HG03521 (cell line): Measurements from ENCODE around the gene TGFB1I1.
"Not testable (repeated sequence)": the region's sequence is repeated elsewhere in the genome, so short reads cannot be mapped to it uniquely, and the experiment has no call there.

ENCODE experiments used
- ATAC-seq: cut with Tn5 transposase; IDR thresholded peaks from one replicate; pipeline ENCODE4 v1.9.1; 2021; ENCODE audit warnings: mild to moderate bottlenecking, moderate library complexity; ENCODE audit not compliant: unreplicated experiment

The TGFB1I1 gene

DNA sequence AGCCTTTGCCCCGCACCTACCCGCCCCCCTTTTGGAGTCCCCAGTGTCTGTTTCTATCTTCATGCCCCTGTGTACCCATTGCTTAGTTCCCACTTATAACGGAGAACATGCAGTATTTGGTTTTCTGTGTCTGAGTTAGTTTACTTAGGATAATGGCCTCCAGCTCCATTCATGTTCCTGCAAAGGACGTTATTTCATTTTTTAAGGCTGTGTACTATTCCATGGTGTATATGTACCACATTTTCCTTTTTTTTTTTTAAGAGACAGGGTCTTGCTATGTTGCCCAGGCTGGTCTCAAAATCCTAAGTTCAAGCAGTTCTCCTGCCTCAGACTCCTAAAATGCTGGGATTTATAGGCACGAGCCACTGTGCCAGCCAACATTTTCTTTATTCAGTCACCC, 4.1 kb upstream of the TGFB1I1 start:
- no peak for ATAC-seq

DNA sequence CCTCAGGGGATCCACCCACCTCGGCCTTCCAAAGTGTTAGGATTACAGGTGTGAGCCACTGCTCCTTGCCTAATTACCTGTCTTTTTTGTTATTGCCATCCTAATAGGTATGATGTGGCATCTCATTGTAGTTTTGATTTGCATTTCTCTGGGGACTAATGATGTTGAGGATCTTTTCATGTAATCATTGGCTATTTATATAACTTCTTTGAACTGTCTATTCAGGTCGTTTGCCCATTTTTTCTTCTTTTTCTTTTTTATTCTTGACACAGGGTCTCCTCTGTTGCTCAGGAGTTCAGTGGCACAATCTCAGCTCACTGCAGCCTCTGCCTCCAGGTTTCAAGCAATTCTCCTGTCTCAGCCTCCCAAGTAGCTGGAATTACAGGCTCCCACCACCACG, 1.3 kb upstream of the TGFB1I1 start:
- ATAC-seq: no peak

DNA sequence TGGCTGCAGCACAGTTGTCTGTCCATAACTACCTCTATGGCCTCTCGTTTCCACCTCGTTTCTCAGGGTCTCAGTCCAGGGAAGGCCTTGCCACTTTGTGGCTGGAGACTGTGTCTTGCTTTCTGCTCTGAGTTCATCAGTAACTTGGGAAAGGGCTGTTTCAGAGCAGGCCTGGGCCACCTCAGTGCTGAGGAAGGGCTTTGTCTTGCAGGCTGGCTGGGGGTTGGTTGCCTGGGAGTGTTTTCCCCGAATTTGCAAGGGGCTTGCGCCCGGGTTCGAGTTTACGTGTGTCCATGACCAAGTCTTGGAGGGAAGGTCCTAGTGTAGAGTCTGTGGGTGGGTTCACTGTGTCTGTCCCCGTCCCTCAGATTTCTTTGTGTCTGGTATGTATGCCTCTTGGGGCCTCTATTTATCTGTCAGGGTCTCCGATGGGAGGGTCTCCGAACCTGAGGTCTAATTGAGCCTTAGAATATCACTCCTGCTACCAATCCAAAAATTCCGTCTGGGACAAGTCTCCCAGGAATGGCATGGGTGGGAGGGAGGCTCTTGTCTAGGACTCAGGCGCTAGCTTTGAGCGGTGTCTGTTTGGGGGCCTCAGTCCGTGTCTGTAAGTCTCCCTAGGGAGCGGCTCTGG, 594 bp upstream of the TGFB1I1 start:
- no peak for ATAC-seq

DNA sequence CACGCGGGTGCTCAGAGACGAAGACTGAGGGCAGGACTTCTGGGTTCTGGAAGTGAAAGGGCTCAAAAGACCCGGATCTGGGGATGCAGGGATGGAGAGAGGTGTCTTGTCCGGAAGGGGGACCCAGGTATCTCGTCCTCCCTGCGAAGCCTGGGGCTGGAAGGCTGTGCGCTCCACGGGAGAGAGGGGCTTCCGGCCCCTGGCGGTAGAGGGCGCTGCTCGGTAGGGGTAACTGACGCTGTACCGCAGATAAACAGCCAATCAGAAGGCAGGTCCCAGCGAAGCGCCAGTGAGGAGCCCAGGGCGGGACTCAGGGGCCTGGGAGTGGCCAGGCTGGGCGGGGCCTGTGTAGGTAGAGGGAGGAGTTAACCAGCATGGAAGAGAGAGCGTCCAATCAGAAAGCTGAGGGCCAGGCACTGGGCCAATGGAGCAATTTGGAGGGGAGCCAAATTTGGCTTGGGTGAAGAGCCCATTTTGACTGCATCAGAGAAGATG, 804 bp downstream of the TGFB1I1 start:
- ATAC-seq: no peak

DNA sequence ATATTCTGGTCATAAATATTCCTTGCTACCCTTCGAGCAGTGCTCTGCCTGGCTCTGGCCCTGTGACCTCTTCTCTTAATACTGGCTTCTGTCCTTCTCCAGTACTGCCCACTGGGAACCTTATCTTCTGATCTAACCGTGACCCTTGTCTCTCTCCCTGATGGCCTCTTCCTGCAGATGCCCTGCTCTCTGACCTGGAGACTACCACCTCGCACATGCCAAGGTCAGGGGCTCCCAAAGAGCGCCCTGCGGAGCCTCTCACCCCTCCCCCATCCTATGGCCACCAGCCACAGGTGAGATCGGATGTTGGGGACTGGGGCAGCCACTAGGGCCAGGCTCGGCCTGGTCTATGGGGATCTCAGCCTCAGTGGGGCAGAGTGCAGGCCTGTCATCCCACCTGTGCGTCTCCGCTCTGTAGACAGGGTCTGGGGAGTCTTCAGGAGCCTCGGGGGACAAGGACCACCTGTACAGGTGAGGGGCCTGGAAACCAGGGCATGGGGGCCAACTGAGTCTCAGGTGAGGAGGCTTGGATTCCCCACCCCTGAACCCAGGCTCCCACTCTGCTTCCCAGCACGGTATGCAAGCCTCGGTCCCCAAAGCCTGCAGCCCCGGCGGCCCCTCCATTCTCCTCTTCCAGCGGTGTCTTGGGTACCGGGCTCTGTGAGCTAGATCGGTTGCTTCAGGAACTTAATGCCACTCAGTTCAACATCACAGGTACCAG, 1.5 kb downstream of the TGFB1I1 start:
- ATAC-seq: no peak

DNA sequence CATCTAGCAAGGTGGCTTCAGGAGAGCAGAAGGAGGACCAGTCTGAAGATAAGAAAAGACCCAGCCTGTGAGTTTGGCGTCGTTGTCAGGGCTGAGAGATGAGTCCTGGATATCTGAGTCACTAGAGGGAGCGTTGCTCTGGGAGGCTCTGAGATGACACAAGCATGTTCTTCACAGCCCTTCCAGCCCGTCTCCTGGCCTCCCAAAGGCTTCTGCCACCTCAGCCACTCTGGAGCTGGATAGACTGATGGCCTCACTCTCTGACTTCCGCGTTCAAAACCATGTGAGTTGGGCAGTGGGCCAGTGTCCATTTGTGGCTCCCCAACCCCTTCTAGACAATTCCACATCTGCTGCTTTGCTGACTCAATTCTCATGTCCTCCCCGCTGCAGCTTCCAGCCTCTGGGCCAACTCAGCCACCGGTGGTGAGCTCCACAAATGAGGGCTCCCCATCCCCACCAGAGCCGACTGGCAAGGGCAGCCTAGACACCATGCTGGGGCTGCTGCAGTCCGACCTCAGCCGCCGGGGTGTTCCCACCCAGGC, 2.3 kb downstream of the TGFB1I1 start:
- ATAC-seq: no peak

DNA sequence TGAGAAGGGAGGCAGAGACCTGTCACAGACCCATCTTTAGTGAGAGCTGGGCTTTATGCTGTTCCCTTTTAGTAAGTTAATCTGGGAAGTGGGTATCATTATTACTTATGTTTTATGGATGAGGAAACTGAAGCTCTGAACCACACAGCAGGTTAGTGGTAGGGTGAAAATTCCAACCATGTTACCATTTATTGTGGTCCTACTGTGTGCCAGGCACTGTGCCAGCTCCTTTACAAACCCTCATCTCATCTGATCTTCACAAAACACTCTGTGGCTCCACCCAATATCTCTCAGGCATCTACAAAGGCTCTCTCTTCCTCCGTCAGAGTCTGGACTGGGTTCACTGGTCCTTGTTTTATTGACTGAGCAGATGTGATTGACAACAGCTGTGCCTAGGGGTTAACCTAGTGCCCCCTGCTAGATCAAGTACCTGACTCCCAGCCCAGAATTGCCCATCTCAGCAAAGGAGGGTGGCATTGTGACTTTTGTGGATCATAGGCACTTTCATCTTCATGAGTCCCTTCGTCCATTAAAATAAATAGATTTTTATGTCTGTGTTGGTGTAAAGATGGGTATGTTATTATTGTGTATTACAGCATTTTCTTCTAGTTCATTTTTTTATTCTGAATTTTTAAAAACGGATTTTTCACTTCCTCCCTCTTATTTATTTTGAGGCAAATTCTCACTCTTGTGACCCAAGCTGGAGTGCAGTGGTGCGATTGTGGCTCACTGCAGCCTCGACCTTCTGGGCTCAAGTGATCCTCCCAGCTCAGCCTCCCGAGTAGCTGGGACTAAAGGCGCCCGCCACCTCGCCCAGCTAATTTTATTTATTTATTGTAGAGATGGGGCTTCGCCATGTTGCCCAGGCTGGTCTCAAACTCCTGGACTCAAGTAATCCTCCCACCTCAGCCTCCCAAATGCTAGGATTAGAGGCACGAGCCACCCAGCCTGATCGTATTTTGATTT, 3.1 kb downstream of the TGFB1I1 start:
- ATAC-seq: no peak

DNA sequence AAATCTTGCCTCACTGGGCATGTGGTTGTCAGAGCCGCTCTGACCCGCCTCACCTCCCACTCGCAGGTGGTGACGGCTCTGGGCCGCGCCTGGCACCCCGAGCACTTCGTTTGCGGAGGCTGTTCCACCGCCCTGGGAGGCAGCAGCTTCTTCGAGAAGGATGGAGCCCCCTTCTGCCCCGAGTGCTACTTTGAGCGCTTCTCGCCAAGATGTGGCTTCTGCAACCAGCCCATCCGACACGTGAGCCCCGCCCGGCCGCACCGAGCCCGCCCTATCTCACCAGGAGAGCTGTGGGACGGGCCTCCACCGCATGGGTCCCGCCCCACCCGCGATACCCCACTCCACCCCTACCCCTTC, 4.0 kb downstream of the TGFB1I1 start:
- no peak for ATAC-seq

DNA sequence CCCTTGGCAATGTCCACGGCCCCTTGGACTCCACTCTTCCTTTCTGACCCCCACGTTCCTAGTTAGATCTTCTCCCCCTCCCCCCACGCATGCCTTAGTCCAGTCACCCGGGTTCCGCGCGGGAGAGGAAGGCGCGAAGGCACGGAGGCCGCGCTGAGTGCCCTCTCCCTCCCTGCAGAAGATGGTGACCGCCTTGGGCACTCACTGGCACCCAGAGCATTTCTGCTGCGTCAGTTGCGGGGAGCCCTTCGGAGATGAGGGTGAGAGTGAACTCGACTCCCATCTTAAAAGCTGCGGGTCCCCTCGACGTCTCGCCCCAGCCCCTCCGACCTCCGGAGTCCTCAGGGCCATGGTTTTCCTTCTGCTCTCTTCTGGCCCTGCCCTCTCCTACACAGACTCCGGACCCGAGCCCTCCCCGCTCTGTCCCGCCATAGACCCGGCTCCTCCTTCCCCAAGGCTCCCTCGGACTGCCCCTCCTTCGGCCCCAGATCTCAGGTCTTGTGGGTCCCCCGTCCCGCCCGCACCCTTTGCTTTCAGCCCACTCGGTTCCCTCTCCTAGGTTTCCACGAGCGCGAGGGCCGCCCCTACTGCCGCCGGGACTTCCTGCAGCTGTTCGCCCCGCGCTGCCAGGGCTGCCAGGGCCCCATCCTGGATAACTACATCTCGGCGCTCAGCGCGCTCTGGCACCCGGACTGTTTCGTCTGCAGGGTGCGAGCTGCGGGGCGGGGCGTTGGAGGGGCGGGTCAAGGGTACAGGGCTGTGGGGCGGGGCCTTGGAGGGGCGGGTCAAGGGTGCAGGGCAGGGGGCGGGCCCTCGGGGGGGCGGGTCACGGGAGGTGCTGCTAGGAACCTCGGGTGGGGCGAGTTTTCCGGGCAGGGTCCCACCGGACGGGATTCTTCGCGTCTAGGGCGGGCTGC, 4.6 kb downstream of the TGFB1I1 start:
- peak; percentile 53 for ATAC-seq

DNA sequence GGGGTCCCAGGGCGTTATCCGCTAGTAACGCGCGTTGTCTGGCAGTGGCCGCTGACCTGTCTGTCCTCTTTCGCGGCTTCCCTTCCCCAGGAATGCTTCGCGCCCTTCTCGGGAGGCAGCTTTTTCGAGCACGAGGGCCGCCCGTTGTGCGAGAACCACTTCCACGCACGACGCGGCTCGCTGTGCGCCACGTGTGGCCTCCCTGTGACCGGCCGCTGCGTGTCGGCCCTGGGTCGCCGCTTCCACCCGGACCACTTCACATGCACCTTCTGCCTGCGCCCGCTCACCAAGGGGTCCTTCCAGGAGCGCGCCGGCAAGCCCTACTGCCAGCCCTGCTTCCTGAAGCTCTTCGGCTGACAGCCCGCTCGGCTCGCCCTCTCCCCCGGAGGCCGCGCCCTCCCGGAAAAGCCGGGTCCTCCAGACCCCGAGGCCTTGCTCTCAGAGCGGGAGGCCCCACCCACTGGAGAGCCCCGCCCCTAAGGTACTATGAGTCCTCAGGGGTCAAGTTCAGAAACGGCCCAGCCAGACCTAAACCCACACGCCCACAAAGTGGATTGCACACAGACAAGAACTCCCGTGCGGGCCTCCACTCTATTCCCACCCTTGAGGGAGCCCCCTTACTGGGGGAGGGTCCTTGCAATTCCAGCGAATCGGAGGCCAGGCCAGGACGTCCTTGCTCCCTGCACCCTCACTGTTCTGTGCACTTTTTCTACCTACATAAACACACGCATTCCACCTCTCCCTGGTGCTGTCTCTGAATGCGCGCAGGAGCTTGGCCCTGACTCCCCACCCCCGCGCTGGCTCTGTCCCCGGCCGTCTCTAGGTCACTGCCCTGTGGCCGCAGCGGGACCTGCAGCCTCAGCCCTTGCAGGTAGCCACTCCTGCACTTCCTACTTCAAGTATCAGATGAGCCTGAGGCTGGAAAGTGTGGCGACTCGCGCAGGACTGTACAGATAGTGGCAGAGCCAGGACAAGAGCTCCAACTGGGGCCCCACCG, 5.6 kb downstream of the TGFB1I1 start:
- no peak for ATAC-seq

DNA sequence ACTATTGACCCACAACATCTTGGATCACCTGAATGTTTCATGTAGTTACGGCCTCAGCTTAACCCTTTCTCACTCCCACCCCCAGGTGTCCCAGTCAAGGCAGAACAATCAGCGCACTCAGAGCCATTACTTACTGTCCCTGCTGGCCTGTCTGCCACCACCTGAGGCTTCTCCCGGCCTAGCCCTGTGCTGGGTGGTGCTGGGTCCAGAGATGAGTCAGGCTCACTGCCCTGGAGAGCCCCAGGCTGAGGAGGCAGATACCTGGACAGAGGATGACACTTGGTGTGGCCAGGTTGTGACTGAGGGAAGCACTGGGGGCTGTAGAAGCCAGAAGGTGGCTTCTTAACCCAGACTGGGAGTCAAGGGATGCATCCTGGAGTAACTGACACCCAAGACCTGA, 7.0 kb downstream of the TGFB1I1 start:
- ATAC-seq: no peak

DNA sequence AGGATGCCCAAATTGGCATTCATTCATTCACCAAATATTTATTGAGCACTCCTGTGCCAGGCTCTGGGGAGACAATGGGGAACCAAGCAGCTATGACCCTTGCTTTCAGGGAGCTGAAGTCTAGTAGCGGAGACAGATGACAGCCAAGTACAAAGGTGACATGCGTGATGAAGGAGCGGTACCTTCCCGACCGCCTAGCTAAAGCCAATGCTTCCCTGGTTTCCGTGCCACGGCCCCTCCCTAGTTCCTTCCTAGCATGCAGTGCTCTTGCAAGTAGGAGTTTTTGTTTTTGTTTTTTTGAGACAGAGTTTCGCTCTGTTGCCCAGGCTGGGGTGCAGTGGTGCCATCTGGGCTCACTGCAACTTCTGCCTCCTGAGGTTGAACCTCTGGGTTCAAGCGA, 7.8 kb downstream of the TGFB1I1 start:
- ATAC-seq: no peak

DNA sequence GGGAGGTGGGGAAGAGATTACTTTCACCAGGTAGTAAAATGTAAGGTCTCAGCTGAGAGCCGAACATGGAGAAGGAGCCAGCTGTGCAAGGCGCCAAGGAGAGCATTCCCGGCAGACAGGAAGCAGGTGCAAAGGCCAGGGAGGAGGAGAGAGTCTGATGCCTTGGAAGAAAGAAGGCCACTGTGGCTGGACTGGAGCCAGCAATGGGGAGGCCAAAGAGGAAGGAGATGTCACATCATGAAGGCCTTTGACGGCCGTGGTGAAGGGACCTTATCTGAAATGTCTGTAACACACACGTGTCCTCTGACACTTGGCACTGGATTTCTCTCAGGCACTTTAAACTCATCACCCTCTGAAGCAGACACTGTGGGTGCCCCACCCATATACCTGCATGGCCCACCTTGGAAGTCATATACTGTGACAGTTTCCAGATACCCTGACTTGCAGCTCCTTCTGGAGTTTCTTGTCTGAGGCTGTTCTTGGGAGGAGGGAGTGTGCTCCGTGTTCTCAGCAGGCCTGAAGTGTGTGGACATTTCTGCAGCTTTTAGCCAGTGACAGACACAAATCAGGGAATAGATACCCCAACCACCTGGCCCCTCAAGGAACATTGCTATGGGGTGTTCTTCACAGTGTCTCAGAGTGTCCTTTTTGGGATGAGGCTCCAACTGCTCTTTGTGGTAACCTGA, 9.0 kb downstream of the TGFB1I1 start:
- ATAC-seq: no peak

DNA sequence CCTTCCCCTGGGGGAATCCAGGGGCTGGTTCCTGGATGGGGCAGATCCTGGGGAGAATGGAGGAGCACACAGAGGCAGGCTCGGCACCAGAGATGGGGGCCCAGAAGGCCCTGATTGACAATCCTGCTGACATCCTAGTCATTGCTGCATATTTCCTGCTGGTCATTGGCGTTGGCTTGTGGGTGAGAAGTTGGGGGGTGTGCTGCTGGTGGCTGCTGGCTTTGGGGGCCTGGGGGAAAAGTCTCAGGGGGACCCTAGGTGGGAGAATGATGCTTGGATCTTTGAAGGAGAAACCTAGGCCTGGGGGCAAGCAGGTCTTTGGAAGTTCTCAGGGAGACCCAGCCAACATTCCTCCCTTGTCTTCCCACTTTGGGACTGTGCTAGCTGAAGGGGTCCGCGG, 11.1 kb downstream of the TGFB1I1 start, which contains the start of gene SLC5A2:
Gene SLC5A2 (plus strand): TSS at position 43 of the 400 bp plus-strand sequence. CDS start 14 bp downstream, at position 57.
- no peak for ATAC-seq

DNA sequence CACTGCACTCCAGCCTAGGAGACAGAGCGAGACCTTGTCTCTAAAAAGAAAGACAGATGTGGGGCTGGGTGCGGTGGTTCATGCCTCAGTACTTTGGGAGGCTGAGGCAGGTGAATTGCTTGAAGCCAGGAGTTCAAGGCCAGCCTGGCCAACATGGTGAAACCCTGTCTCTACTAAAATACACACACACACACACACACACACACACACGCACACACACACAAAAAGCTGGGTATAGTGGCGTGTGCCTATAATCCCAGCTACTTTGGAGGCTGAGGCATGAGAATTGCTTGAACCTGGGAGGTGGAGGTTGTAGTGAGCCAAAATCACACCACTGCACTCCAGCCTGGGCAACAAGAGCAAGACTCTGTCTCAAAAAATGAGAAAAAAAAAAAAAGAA, 12.1 kb downstream of the TGFB1I1 start:
- ATAC-seq: not testable (repeated sequence)

DNA sequence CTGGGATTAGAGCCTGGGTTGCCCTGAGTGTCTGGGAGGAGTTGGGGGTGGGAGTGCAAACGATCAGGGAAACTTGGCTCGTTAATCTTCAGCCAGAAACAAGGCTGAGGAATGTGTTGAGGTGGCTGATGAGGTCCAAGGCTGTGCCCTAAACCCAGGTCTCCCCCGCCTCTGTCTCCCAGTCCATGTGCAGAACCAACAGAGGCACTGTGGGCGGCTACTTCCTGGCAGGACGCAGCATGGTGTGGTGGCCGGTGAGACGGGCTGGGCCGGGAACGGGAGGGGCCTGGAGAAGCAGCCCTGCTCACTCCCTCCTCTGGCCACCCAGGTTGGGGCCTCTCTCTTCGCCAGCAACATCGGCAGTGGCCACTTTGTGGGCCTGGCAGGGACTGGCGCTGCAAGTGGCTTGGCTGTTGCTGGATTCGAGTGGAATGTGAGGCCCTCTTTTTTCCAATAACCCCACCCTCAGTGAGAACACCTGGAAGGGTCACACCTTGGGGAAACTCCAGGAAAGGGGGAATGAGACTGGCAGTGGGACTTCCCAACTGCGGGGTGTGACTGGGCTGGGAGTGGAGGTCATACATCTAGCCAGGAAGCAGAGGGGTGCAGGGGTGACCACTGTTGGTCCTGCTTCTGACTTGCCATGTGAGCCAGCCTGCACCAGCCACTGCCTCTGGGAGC, 12.7 kb downstream of the TGFB1I1 start:
- no peak for ATAC-seq

DNA sequence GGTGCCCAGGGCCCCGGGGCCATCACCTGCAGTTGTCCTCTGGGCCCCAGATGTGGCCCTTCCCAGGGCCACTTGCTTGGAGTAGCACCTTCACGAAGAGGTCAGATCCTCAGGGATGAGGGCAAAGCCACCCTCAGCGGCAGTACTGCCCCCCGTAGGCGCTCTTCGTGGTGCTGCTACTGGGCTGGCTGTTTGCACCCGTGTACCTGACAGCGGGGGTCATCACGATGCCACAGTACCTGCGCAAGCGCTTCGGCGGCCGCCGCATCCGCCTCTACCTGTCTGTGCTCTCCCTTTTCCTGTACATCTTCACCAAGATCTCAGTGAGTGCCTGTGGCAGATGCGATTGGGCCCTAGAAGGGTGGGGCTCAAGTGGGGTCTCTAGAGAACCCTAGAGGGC, 13.6 kb downstream of the TGFB1I1 start:
- ATAC-seq: no peak

DNA sequence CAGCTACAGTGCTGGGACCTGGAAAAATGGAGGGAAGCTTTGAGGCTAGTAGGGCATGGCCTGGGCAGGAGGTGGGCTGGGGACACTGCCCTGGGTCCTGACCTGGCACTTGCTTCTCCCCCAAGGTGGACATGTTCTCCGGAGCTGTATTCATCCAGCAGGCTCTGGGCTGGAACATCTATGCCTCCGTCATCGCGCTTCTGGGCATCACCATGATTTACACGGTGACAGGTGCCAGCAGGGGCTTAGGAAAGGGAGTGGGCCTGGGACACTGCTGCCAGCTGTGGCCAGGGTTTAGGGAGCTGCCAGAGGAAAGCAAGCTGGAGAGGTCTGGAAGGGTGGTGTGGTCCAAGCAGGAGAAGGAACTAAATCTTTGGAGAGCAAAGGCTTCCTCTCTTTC, 14.1 kb downstream of the TGFB1I1 start:
- no peak for ATAC-seq
